Left lung (tissue), 10 donors: Measurements from ENCODE around the gene COL20A1. TPM values are rescaled to one million over a fixed set of nuclear protein-coding genes. Genes with fewer than 3 reads are reported as not detected.

ENCODE experiments used
- ATAC-seq: fragments of 200-7000 bp; cut with Tn5 transposase; one replicate; pipeline ENCODE4 v1.9.1; 2020; ENCODE audit warnings: moderate library complexity
- DNase-seq, 4 donors: peaks; one replicate each; pipeline ENCODE4 v3.0.0-alpha.2; 2013 to 2020
- H3K27ac ChIP-seq, 2 donors: fragments of 200-600 bp; sonication (generic) in 1 of 2; one replicate each; pipeline versions ENCODE4 v1.5.0 to v1.8.0; 2020 to 2021
- H3K27me3 ChIP-seq, 2 donors: fragments of 200-600 bp; sonication (generic) in 1 of 2; one replicate each; pipeline versions ENCODE4 v1.5.0 to v1.8.0; 2020 to 2021
- H3K36me3 ChIP-seq, 2 donors: fragments of 200-600 bp; sonication (generic) in 1 of 2; one replicate each; pipeline versions ENCODE4 v1.5.0 to v1.8.0; 2020 to 2021
- H3K4me1 ChIP-seq, 2 donors: fragments of 200-600 bp; one replicate each; pipeline ENCODE4 v1.8.0; 2021
- H3K4me3 ChIP-seq, 2 donors: fragments of 200-600 bp; sonication (generic) in 1 of 2; one replicate each; pipeline versions ENCODE4 v1.5.0 to v1.8.0; 2020 to 2021; ENCODE audit warnings: mild to moderate bottlenecking in 1 of 2
- H3K9me3 ChIP-seq, 2 donors: fragments of 200-600 bp; sonication (generic) in 1 of 2; one replicate each; pipeline versions ENCODE4 v1.5.0 to v1.8.0; 2020 to 2021
- intact Hi-C, 2 donors: fragments of 100-400 bp; cut with DNase I; formaldehyde crosslinking; loops; one replicate each; pipeline versions ENCODE4 v1.11.2 to v1.14.2; 2022
- polyA plus RNA-seq, 6 donors: library from polyadenylated mRNA; unstranded; fragments of 120-200 nt; gene quantifications; one replicate each; pipeline ENCODE4 v1.2.1, GENCODE V29; 2013; ENCODE audit not compliant: insufficient read length in 6 of 6
- total RNA-seq, 2 donors: library from RNA; stranded (reverse); fragmentation: NEBNext Ultra II Directional; extraction: Animal tissue kit (Norgen Biotek cat#: 25700); gene quantifications; one replicate each; pipeline ENCODE4 v1.2.1, GENCODE V29; 2021
- TF ChIP-seq, protein P1 (sequence below), 2 donors: fragments of 200-600 bp; sonication (generic) in 1 of 2; IDR thresholded peaks; one replicate each; pipeline versions ENCODE4 v1.5.0 to v1.8.0; 2021; ENCODE audit warnings: antibody characterized with exemption in 2 of 2
- donor health status: DM: no; HTN: yes; CAD: no.
- donor health status: DM: no; HTN: no; CAD: no.

Gene COL20A1
- total and polyA plus RNA-seq, 8 donors = 0.08 to 0.31 (median 0.24) TPM; not detected in 2

DNA sequence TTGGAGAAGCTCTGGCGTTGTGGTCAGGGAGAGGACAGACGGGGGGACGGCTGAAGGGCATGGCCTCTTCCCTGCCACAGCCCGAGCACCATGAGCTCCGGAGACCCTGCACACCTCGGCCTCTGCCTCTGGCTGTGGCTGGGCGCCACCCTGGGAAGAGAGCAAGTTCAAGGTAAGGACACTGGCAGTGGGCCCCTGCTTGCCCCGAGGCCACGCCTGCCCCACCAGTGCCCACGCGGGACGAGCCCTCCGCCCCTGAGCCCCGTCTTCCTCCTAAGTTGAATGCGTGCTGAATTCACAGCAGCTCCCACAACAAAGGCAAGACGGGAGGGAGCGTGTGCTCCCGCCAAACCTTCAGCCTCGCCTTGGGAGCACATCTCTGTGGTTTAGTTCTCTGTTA is 2.0 kb downstream of the COL20A1 start:
- ATAC-seq (no peak), DNase-seq (peak in 1 of 4 donors; percentile 58)
- no peaks in the 10 kb centered on the region for H3K4me1 ChIP-seq
- peaks cover 0 to under 1% of the 10 kb centered on the region in 2 donors for H3K36me3 ChIP-seq
- peaks cover 16 to 82% of the 10 kb centered on the region in 2 donors for H3K27me3 ChIP-seq
- H3K4me3 ChIP-seq = no peak overlapping the region
- H3K27ac ChIP-seq = no peak overlapping the region
- intact Hi-C loops = no loop called here
- no peaks in the 10 kb centered on the region for H3K9me3 ChIP-seq
- TF ChIP-seq, protein P1, sequence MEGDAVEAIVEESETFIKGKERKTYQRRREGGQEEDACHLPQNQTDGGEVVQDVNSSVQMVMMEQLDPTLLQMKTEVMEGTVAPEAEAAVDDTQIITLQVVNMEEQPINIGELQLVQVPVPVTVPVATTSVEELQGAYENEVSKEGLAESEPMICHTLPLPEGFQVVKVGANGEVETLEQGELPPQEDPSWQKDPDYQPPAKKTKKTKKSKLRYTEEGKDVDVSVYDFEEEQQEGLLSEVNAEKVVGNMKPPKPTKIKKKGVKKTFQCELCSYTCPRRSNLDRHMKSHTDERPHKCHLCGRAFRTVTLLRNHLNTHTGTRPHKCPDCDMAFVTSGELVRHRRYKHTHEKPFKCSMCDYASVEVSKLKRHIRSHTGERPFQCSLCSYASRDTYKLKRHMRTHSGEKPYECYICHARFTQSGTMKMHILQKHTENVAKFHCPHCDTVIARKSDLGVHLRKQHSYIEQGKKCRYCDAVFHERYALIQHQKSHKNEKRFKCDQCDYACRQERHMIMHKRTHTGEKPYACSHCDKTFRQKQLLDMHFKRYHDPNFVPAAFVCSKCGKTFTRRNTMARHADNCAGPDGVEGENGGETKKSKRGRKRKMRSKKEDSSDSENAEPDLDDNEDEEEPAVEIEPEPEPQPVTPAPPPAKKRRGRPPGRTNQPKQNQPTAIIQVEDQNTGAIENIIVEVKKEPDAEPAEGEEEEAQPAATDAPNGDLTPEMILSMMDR (IDR thresholded peaks at IDR 0.05) = no peak

DNA sequence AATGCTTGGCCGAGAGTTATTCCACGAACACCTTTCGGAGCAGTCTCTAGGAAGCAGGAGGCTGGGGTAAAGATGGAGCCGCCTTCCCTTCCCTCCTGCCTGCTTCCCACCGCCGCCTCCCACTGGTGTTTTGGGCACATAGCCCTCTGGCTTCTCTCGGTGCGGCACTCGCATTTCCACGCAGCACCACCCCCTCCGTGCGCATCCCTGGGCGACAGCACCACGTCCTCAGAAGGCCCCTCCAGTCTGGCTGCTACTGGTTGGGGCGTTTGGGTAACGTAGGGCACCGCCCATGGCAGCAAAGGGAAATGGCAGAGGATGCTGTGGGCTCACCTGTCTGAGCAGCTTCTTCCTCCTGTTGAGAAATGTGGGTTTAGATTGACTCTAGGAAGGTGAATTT is 2.4 kb downstream of the COL20A1 start:
- TF ChIP-seq, protein P1 (IDR thresholded peaks at IDR 0.05) = no peak
- intact Hi-C loops = no loop called here
- H3K4me1 ChIP-seq = no peaks in the 10 kb centered on the region
- ATAC-seq (no peak), DNase-seq (peak in 1 of 4 donors; percentile 65)
- no peaks in the 10 kb centered on the region for H3K36me3 ChIP-seq
- H3K27ac ChIP-seq = no peak overlapping the region
- no peak overlapping the region for H3K4me3 ChIP-seq
- no peaks in the 10 kb centered on the region for H3K9me3 ChIP-seq
- peaks cover 16 to 86% of the 10 kb centered on the region in 2 donors for H3K27me3 ChIP-seq

DNA sequence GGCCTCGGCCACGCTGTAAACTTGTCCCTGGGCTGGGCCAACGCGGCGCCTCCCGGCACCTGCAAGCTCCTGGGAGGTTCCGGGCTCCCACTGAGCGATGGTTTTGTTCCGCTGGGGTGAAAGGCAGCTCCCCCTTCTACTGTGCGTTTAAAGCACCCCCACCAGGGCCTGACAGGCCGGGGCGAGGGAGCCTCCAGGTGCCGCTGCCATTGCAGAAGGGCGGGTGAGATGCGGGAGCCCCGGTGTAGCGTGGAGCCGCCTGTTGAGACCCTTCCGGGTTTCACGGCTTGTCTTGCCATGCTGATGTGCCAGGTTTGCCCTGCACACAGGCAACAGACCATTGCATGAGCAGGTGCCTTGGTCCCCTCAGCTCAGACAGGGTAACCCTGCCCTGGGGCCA is 2.9 kb downstream of the COL20A1 start:
- DNase-seq (peak in 1 of 4 donors; percentile 67), ATAC-seq (no peak)
- Histone ChIP-seq H3K4me1 (no peaks in the 10 kb centered on the region), H3K9me3 (no peaks in the 10 kb centered on the region), H3K27me3 (peaks cover 16 to 90% of the 10 kb centered on the region in 2 donors), H3K27ac (no peak overlapping the region), H3K4me3 (no peak overlapping the region), H3K36me3 (no peaks in the 10 kb centered on the region)
- TF ChIP-seq, protein P1 (IDR thresholded peaks at IDR 0.05) = no peak
- intact Hi-C loops = no loop called here

DNA sequence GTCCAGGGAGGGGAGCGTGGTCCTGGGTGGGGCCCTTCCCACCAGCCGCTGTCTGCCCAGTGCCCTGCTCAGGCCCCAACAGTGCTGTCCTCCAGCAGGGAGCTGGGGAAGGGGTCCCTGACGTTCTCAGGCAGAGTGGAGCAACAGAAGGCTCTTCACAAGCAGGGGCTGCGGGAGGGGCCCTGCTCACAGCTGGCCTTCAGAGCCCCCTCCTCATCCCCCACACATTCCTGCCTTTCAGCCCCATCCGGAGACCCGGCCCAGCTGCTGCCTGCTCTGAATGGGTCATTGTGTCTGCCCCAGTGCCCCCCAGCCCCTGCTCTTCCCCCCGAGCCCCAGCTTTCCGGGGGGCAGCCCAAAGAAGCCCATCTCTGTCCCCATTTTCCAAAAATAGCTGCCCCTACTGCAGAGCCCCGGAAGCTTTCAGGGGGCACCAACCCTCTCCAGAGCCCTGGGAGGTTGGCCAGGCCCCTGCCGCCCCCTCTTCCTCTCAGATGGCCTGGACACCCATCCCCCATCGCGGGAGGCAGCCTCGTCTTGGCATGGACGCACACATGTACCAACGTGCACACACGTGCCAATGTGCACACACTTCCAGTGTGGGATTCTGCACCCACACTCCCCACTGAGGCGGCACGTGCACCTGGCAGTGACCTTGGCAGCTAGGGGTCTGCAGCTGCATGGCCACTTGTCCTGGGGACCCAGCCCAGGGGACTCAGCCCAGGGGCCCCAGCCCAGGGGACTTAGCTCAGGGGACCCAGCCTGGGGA is 3.7 kb downstream of the COL20A1 start:
- no peak for ATAC-seq
- TF ChIP-seq, protein P1 (IDR thresholded peaks at IDR 0.05) = no peak
- DNase-seq = peak in 1 of 4 donors; percentile 69
- intact Hi-C loops = no loop called here
- H3K36me3 ChIP-seq = no peaks in the 10 kb centered on the region
- H3K27ac ChIP-seq = no peak overlapping the region
- peaks cover 20 to 95% of the 10 kb centered on the region in 2 donors for H3K27me3 ChIP-seq
- H3K4me1 ChIP-seq = no peaks in the 10 kb centered on the region
- H3K4me3 ChIP-seq = no peak overlapping the region
- no peaks in the 10 kb centered on the region for H3K9me3 ChIP-seq

GRCh38 chr20:63297371-63297781 is 4.4 kb downstream of the COL20A1 start:
- ATAC-seq (no peak), DNase-seq (peak in 1 of 4 donors; percentile 67)
- Histone ChIP-seq H3K27ac (no peak overlapping the region), H3K4me3 (no peak overlapping the region), H3K27me3 (peaks cover 20 to 89% of the 10 kb centered on the region in 2 donors), H3K36me3 (no peaks in the 10 kb centered on the region), H3K4me1 (no peaks in the 10 kb centered on the region), H3K9me3 (peaks cover 0 to 3% of the 10 kb centered on the region in 2 donors)
- TF ChIP-seq, protein P1 (IDR thresholded peaks at IDR 0.05) = no peak
- intact Hi-C loops = no loop called here
